Measurements from ENCODE around the gene SLC25A38. TPM values are rescaled to one million over a fixed set of nuclear protein-coding genes. Genes with fewer than 3 reads are reported as not detected.

The SLC25A38 gene
- total and polyA plus RNA-seq, 9 of the 15 experiments (the other 6 are each of a cell fraction or from before 2014, with no cell fraction given) = 13.5 to 51.1 (median 30.6) TPM

DNA sequence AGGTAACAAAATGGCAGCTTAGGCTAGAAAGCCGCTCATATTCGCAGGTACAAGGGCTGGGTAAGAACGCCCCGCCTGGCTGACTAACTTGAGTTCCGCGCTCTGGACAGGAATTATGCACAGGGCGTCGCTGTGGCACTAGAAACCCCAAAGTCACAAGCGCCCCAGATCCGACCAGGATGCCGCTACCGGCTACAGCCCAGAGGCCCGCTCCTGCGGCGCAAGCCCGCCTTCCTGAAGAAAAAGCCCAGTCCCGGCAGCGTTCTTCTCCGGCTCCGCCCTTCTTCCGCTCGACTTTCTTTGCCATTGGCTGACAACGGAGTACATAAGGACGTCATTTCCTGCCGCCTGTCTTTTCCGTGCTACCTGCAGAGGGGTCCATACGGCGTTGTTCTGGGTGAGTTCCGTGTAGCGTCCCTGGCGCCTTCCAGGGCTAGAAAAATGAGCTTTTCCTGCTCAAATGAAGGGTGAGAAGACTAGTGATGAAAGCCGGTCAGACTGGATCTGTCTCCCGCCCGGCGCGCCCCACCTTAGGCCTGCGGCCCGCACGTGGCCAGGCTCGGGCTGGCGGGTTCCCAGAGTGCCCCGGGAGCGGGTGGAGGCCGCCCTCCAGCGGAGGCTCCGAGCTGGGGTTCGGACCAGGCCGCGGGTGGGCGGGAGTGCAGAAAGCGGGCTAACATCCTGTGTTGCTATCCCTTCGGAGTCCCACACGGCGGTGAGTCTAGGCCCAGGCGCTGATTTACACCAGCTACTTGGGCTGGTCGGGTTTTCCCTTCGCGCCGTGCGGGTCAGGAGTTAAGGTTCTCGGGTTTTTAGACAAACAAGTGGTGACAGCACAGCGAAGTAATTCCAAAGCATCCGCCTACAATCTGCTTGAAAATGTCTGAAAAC lies 23.4 kb downstream of the SLC25A38 start, which contains the start of gene RPSA (continued):
- TF ChIP-seq, protein P1, sequence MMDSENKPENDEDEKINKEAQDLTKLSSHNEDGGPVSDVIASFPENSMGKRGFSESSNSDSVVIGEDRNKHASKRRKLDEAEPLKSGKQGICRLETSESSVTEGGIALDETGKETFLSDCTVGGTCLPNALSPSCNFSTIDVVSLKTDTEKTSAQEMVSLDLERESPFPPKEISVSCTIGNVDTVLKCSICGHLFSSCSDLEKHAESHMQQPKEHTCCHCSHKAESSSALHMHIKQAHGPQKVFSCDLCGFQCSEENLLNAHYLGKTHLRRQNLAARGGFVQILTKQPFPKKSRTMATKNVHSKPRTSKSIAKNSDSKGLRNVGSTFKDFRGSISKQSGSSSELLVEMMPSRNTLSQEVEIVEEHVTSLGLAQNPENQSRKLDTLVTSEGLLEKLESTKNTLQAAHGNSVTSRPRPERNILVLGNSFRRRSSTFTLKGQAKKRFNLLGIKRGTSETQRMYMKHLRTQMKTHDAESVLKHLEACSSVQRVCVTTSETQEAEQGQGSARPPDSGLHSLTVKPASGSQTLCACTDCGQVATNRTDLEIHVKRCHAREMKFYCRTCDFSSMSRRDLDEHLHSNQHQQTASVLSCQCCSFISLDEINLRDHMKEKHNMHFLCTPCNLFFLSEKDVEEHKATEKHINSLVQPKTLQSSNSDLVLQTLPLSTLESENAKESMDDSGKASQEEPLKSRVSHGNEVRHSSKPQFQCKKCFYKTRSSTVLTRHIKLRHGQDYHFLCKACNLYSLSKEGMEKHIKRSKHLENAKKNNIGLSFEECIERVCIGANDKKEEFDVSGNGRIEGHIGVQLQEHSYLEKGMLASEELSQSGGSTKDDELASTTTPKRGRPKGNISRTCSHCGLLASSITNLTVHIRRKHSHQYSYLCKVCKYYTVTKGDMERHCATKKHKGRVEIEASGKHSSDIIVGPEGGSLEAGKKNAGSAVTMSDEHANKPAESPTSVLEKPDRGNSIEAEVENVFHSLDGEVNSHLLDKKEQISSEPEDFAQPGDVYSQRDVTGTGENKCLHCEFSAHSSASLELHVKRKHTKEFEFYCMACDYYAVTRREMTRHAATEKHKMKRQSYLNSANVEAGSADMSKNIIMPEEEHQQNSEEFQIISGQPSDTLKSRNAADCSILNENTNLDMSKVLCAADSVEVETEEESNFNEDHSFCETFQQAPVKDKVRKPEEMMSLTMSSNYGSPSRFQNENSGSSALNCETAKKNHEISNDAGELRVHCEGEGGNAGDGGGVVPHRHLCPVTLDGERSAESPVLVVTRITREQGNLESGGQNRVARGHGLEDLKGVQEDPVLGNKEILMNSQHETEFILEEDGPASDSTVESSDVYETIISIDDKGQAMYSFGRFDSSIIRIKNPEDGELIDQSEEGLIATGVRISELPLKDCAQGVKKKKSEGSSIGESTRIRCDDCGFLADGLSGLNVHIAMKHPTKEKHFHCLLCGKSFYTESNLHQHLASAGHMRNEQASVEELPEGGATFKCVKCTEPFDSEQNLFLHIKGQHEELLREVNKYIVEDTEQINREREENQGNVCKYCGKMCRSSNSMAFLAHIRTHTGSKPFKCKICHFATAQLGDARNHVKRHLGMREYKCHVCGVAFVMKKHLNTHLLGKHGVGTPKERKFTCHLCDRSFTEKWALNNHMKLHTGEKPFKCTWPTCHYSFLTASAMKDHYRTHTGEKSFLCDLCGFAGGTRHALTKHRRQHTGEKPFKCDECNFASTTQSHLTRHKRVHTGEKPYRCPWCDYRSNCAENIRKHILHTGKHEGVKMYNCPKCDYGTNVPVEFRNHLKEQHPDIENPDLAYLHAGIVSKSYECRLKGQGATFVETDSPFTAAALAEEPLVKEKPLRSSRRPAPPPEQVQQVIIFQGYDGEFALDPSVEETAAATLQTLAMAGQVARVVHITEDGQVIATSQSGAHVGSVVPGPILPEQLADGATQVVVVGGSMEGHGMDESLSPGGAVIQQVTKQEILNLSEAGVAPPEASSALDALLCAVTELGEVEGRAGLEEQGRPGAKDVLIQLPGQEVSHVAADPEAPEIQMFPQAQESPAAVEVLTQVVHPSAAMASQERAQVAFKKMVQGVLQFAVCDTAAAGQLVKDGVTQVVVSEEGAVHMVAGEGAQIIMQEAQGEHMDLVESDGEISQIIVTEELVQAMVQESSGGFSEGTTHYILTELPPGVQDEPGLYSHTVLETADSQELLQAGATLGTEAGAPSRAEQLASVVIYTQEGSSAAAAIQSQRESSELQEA (IDR thresholded peaks at IDR 0.05; ENCODE audit: low read depth) = no peak
- TF ChIP-seq ZNF644 (tag; IDR thresholded peaks at IDR 0.05; ENCODE audit: low read depth) (peak; percentile 80), ZNF696 (CRISPR knock-in tag; conservative IDR thresholded peaks at IDR 0.05) (no peak), NR1H2 (CRISPR knock-in tag; IDR thresholded peaks at IDR 0.05) (0 out of 2 replicates have a peak, but pooled peaks have one; percentile 87), SMAD3 (CRISPR knock-in tag; conservative IDR thresholded peaks at IDR 0.05) (peak; percentile 60; the same call in 1 of the 2 replicates)
- TF ChIP-seq, protein P2, sequence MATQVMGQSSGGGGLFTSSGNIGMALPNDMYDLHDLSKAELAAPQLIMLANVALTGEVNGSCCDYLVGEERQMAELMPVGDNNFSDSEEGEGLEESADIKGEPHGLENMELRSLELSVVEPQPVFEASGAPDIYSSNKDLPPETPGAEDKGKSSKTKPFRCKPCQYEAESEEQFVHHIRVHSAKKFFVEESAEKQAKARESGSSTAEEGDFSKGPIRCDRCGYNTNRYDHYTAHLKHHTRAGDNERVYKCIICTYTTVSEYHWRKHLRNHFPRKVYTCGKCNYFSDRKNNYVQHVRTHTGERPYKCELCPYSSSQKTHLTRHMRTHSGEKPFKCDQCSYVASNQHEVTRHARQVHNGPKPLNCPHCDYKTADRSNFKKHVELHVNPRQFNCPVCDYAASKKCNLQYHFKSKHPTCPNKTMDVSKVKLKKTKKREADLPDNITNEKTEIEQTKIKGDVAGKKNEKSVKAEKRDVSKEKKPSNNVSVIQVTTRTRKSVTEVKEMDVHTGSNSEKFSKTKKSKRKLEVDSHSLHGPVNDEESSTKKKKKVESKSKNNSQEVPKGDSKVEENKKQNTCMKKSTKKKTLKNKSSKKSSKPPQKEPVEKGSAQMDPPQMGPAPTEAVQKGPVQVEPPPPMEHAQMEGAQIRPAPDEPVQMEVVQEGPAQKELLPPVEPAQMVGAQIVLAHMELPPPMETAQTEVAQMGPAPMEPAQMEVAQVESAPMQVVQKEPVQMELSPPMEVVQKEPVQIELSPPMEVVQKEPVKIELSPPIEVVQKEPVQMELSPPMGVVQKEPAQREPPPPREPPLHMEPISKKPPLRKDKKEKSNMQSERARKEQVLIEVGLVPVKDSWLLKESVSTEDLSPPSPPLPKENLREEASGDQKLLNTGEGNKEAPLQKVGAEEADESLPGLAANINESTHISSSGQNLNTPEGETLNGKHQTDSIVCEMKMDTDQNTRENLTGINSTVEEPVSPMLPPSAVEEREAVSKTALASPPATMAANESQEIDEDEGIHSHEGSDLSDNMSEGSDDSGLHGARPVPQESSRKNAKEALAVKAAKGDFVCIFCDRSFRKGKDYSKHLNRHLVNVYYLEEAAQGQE (IDR thresholded peaks at IDR 0.05; ENCODE audit: borderline replicate concordance) = peak; percentile 19; the same call in 1 of the 2 replicates
- TF ChIP-seq, protein P2 (CRISPR knock-in tag; IDR thresholded peaks at IDR 0.05; ENCODE audit: low read depth) = peak; percentile 76
- TF ChIP-seq, protein P3, sequence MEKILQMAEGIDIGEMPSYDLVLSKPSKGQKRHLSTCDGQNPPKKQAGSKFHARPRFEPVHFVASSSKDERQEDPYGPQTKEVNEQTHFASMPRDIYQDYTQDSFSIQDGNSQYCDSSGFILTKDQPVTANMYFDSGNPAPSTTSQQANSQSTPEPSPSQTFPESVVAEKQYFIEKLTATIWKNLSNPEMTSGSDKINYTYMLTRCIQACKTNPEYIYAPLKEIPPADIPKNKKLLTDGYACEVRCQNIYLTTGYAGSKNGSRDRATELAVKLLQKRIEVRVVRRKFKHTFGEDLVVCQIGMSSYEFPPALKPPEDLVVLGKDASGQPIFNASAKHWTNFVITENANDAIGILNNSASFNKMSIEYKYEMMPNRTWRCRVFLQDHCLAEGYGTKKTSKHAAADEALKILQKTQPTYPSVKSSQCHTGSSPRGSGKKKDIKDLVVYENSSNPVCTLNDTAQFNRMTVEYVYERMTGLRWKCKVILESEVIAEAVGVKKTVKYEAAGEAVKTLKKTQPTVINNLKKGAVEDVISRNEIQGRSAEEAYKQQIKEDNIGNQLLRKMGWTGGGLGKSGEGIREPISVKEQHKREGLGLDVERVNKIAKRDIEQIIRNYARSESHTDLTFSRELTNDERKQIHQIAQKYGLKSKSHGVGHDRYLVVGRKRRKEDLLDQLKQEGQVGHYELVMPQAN (IDR thresholded peaks at IDR 0.05; ENCODE audit: borderline replicate concordance) = peak; percentile 100

Measured in K562 (cell line).